Right cardiac atrium (tissue), 5 donors: ENCODE data around the gene FOXP1. TPM values are rescaled to one million over a fixed set of nuclear protein-coding genes. Genes with fewer than 3 reads are reported as not detected.
"Not testable (repeated sequence)": the region's sequence is repeated elsewhere in the genome, so short reads cannot be mapped to it uniquely, and the experiment has no call there.

Experiments used
- ATAC-seq, 2 donors: fragments of 200-7000 bp; cut with Tn5 transposase; one replicate each; pipeline versions ENCODE4 v1.8.0 to v1.9.1; 2020; ENCODE audit warnings: moderate library complexity in 2 of 2, mild to moderate bottlenecking in 1 of 2
- DNase-seq, 3 donors: peaks; one replicate each; pipeline ENCODE4 v3.0.0-alpha.2; 2020
- H3K27ac ChIP-seq: one replicate; pipeline ENCODE4 v1.5.1; 2013; ENCODE audit warnings: mild to moderate bottlenecking, low read length, control low read depth, moderate library complexity
- H3K27me3 ChIP-seq: one replicate; pipeline ENCODE4 v1.6.1; 2013; ENCODE audit not compliant: control insufficient read depth, insufficient read depth
- H3K4me1 ChIP-seq: one replicate; pipeline ENCODE4 v1.6.1; 2013; ENCODE audit warnings: low read length; ENCODE audit not compliant: control insufficient read depth, insufficient read depth
- H3K4me3 ChIP-seq: one replicate; pipeline ENCODE4 v1.5.1; 2013; ENCODE audit warnings: low read length, control low read depth
- H3K9me3 ChIP-seq: one replicate; pipeline ENCODE4 v1.6.1; 2013; ENCODE audit warnings: low read length; ENCODE audit not compliant: control insufficient read depth
- WGBS: extraction: QIAGEN DNeasy Blood & Tissue Kit; methylation state at CpG from one replicate; pipeline ENCODE4 v1.1.7; 2013; 5-methylcytosine and 5-hydroxymethylcytosine counted together
- intact Hi-C, 4 donors: fragments of 100-400 bp; cut with DNase I; formaldehyde crosslinking; loops; one replicate each; pipeline versions ENCODE4 v1.11.0 to v1.14.0; 2022 to 2023
- polyA plus RNA-seq: library from polyadenylated mRNA; stranded (reverse); fragments of 200-250 nt; gene quantifications from one replicate; pipeline ENCODE4 v1.2.3, GENCODE V29; 2013
- total RNA-seq, 4 donors: library from RNA; stranded (reverse); fragmentation: NEBNext Ultra II Directional; extraction: Animal tissue kit (Norgen Biotek cat#: 25700); gene quantifications; one replicate each; pipeline ENCODE4 v1.2.1, GENCODE V29; 2021
- donor health status: healthy with polysubstance abuse.
- donor health status: DM: no; HTN: yes; CAD: no.
- donor health status: DM: no; HTN: no; CAD: no.
- donor health status: DM: no; HTN: yes; CAD: no; lungs with severe emphysema.
- donor health status: DM: yes; HTN: yes; CAD: no.

The FOXP1 gene
- total and polyA plus RNA-seq, 5 donors, result 13.6 to 63.4 (median 57.4) TPM

DNA sequence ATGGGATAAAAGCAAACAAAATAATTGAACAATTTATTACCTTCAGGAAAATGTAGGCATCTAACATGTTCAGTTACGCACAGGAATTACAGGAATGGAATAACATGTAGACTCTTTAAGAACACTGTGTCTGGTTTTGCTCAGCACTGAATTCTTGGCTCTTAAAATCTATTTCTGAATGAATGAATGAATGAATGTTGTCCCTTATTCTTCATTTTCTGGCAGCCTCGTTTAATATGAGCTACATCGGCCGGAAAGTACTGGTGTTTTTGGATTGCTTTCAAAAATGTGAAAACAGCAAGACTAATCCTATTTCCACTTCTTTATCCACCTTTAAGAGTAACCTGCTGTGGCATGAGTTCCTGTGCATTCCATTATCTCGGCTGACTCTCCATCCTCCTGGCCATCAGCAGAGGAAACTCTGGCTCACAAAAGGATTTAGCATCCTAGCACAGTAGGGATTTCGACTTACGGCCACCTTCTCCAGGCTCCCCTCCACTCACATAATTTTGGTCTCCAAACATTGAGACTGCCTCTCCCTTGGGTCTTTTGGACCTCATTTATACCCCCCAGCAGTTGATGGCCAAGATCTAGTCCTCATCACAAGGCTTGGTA lies 145.3 kb downstream of the FOXP1 start:
- H3K4me3 ChIP-seq, result no peak overlapping the region
- intact Hi-C loops, result no loop called here

DNA sequence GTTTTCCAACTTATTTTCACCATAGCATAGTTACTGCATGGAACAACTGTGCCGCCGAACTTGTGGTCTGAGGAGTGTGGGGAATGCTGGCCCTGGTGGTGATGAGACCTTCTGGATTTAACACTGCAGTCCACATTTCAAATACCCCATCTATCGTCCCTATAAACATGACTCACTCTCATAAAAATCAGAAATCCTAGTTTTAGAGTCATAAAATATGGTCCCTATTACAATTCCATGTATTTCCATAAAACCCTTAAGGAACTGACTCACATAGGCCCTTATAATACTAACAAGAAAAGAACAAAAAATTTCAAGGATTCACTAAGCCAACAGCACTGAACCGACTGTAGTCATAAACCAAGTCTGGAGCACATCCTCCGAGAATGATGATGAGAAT lies 147.2 kb downstream of the FOXP1 start:
- Histone ChIP-seq H3K9me3 (no peaks in the 10 kb centered on the region), H3K27ac (no peak overlapping the region), H3K4me3 (no peak overlapping the region), H3K4me1 (peaks cover 10% of the 10 kb centered on the region), H3K27me3 (no peaks in the 10 kb centered on the region)
- DNase-seq (no peak), ATAC-seq (no peak)
- WGBS, result 93% methylated on average over 5 of the region's 5 CpGs
- intact Hi-C loops, result no loop called here

More for the DNA sequence above, 145.3 kb downstream of the FOXP1 start:
- H3K27ac ChIP-seq, result no peak overlapping the region
- ATAC-seq, result peak in 1 of 2 donors; percentile 45
- DNase-seq, result no peak
- whole genome bisulfite sequencing, result 76% methylated on average over 7 of the region's 7 CpGs
- no peaks in the 10 kb centered on the region for H3K9me3 ChIP-seq
- H3K27me3 ChIP-seq, result no peaks in the 10 kb centered on the region
- H3K4me1 ChIP-seq, result peaks cover 8% of the 10 kb centered on the region

DNA sequence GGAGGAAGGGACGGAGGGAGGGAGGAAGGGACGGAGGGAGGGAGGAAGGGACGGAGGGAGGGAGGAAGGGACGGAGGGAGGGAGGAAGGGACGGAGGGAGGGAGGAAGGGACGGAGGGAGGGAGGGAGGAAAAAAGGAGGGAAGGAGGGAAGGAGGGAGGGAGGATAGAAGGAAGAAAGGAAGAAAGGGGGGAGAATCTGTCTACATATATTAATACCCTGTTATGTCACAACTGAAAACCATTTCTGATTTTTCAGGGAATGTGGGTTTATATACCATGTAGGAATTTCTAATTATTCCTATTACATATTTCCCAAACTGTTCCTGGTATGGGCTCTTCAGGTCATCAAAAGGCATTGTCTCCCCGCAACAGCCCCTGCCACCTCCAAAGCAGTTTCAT lies 147.7 kb downstream of the FOXP1 start:
- H3K4me1 ChIP-seq, result peaks cover 10% of the 10 kb centered on the region
- H3K27me3 ChIP-seq, ATAC-seq, H3K9me3 ChIP-seq, H3K27ac ChIP-seq, DNase-seq, intact Hi-C loops, H3K4me3 ChIP-seq: not testable (repeated sequence)
- WGBS, result 91% methylated on average over 6 of the region's 7 CpGs

DNA sequence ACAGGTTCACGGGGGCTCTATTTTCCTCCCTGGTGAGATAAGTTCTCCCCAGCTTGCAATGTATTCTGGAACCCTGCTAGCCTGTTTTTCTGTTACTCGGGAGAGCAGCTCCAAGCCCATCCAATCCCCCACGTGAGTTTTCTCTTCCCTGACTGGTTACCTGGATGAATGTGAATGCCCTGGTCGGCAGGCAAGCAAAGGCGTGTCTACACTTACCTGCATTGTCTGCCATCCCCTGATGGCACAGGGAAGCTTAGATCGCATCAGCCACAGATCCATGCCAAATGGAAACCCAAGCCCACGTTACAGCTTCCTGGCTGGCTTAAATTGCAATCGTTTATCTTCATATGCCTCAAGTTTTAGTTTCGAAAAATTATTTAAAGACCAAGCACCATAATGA lies 149.9 kb downstream of the FOXP1 start:
- intact Hi-C loops, result no loop called here
- H3K4me1 ChIP-seq, result peaks cover 12% of the 10 kb centered on the region

DNA sequence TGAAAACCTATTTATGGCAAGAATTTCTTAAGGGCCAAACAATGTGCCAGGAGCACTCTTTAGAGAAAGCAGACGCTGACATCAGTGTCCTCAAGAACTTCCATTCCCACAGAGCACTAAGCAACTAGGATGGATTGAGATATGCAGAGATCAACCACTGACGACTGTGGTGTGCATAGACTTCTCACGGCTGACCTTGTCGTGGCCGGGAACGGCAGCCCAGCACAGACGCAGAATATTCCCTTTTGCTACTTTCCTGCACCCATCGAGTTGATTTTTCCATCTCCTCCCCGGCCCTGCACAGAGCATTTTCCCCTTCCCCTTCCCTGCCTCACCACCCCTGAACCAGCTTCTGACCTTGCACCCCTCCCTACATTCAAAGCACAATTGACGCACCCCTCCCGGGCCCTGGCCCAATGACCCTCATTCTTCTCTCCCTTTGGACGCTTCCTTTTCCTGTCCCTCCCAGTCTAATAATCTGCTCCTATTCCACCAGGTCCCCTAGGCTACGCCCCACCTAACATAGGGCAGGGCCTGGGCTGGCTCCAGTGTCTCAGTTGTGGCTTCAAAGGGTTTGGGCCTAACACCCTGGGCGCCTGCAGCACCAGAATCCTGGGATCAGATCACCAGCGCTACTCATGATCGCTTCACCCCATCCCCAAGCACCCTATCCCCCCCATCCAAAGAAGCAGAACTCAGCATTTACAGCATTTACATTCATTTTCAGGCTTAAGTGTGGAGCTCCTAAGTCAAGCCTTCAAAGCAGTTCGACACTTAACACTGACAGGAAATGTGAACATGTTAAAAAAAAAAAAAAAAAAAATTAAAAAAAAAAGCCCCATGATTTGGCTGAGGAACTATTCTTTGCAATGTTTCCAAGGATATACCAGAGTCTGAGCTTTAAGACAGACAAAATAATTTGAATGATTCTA lies 151.2 kb downstream of the FOXP1 start:
- peaks cover 14% of the 10 kb centered on the region for H3K4me1 ChIP-seq
- H3K27me3 ChIP-seq, result no peaks in the 10 kb centered on the region
- DNase-seq (peak; percentile 75 to 77 (median 75)), ATAC-seq (peak; percentile 87 to 98)
- 59% methylated on average over 17 of the region's 17 CpGs for WGBS
- H3K9me3 ChIP-seq, result no peaks in the 10 kb centered on the region
- no peak overlapping the region for H3K4me3 ChIP-seq
- peak overlapping the region; percentile 51 for H3K27ac ChIP-seq
- intact Hi-C loops, result no loop called here

More for the DNA sequence above, 149.9 kb downstream of the FOXP1 start:
- WGBS, result 49% methylated on average over 9 of the region's 9 CpGs
- no peak for ATAC-seq
- no peak overlapping the region for H3K27ac ChIP-seq
- no peak for DNase-seq
- no peak overlapping the region for H3K4me3 ChIP-seq
- H3K9me3 ChIP-seq, result no peaks in the 10 kb centered on the region
- no peaks in the 10 kb centered on the region for H3K27me3 ChIP-seq

DNA sequence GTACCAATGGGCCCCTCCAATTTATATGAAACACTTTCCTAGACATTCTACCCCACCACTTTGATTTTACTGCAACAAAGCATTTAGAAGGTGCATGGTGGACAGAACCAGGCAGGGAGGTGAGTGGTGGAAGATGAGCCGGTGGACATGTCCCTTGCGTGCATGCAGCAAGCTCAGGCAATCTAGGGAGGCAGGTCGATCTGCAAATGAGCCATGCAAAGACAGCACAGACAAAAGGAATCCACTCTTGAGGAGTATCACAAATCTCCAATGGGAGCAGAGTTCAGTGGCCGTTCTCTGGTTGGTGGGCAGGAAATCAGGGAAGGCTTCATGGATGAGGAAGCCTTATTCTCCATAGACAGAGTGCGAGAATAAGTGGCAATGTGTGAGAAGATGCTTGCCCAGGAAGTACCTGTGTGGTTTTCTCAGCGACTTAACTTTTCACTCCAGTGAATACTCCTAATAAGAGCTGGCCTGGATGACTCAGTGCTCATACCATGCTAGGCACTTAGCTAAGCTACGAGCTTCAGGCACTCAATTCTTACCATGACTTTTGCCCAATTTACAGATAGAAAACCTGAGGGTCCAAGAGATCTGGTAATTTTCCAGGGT lies 152.5 kb downstream of the FOXP1 start:
- Histone ChIP-seq H3K4me1 (peaks cover 14% of the 10 kb centered on the region), H3K9me3 (no peaks in the 10 kb centered on the region), H3K27me3 (no peaks in the 10 kb centered on the region), H3K4me3 (no peak overlapping the region), H3K27ac (no peak overlapping the region)
- DNase-seq (no peak), ATAC-seq (no peak)
- intact Hi-C loops, result no loop called here
- 93% methylated on average over 7 of the region's 7 CpGs for WGBS

DNA sequence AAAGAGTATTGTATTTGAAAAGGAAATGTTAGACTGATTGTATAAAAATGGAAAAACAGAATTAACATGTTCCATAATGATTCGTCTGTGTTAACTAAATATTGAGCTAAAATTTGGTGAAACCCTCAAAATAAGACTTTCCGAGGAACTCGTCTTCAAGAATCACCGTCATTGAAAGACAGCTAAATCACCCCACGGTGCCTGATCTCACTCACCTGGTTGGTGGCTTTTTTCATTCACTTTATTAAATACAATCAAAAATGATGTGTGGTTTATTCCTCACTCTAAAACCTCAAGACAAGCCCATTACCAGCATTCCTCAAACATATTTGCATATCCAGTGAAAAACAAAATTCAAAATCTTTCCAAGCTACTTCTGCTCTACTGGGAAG lies 153.9 kb downstream of the FOXP1 start:
- intact Hi-C loops, result no loop called here

DNA sequence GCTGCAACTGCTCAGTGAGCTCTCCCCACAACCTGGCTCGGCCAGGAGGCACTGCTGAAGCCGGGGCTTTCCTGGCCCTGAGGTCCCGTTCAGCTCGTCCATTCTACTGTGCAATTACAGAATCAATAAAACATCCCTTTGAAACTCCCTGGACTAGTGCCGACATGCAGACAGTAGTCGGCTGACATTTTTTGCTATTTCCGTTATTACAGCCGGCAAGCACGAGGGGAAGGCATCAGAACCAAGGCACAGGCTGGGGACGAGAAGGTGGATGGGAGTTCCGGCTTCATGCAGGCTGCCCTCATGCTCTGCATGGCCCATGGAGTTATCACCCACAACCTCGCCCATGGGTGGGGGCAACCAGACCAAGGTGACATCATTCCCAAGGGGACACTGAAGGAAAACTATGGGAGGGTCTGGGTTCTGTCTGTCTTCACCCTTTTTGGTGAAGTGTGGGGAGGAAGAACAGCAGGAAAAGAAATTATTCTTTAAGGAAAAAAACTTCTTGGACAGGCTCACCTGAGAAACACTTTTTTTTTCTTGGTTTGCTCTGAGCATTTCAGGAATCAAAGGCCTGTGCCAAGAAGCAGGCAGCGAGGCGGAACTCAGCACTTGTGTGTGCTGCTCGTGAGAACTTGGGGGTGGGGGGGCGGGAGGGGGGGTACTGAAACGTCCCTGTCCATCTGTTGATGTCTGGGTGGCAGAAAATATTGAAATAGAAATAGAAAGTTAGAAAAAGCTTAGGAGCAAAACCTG lies 154.5 kb downstream of the FOXP1 start:
- Histone ChIP-seq H3K9me3 (no peaks in the 10 kb centered on the region), H3K27ac (no peak overlapping the region), H3K4me1 (peaks cover 12% of the 10 kb centered on the region), H3K27me3 (no peaks in the 10 kb centered on the region), H3K4me3 (no peak overlapping the region)
- intact Hi-C loops, result no loop called here
- 9% methylated on average over 17 of the region's 17 CpGs for WGBS
- ATAC-seq (peak; percentile 50 to 61), DNase-seq (peak in 2 of 3 donors; percentile 53 to 69)

More for the DNA sequence above, 153.9 kb downstream of the FOXP1 start:
- DNase-seq (no peak), ATAC-seq (no peak)
- Histone ChIP-seq H3K27ac (no peak overlapping the region), H3K4me3 (no peak overlapping the region), H3K9me3 (no peaks in the 10 kb centered on the region), H3K4me1 (peaks cover 14% of the 10 kb centered on the region), H3K27me3 (no peaks in the 10 kb centered on the region)
- 70% methylated on average over 5 of the region's 5 CpGs for WGBS

DNA sequence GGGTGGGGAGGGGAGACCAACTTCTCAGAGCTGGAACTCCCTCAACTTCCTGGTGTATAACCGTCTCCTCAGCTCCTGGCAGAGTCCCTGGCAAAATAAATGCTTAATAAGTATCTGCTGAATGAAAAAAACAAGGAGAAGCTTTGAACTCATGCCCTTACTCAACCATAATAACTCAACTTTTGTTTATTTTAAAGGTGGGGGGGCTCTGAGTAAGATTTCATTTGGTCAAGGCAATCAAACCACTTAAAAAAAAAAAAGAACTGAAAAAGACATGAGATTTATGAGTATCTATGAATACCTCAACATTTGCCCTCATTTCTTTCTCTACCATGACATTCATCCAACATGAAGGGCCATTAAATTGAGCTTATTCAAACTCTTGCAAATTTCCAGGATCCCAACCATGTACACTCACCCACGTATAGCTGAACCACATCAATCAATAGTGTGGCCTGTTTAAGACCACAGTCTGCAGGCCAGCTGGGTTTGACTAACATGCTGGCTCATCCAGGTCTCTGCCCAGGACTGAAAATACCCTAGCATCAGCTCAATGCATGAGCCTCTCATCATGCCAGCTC lies 157.9 kb downstream of the FOXP1 start:
- WGBS, result 67% methylated on average over 2 of the region's 2 CpGs
- no peak overlapping the region for H3K4me3 ChIP-seq
- intact Hi-C loops, result no loop called here
- peaks cover 12% of the 10 kb centered on the region for H3K4me1 ChIP-seq
- no peak for ATAC-seq
- no peak for DNase-seq
- no peak overlapping the region for H3K27ac ChIP-seq
- H3K27me3 ChIP-seq, result no peaks in the 10 kb centered on the region
- H3K9me3 ChIP-seq, result no peaks in the 10 kb centered on the region

DNA sequence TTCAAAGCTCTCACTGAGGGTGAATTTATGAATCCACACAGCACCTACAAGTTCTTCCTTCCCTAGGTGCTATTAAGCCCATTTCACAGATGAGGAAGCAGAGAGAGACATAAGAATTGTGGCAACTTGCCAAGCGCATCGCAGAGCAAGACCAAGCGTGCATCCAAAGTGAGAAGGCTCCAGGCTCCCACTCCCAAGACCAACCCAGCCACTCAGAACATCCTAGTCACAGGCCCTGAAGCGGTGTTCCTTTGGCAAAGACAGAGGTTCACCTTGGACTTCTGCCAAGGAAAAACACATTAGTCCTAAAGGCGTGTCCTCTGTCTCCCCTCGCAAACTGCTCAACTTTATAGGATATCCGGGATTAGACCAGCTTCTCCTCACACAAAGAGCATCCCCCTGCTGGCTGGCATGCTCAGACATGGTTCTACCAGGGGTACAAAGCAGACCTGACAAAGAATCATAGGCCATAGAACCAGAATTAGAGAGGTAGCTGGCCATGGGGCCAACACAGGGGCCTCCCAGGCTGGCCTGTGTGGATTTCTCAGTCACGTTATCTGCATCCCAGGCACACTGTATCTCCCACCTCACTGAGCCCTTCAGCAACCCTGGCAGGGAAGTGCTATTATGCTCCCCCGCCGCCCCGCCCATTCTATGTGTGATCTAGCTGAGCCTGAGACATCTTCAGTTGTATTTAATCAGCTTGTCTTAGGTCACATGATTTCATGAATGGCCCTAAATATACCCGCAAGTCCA lies 160.2 kb downstream of the FOXP1 start:
- Histone ChIP-seq H3K9me3 (no peaks in the 10 kb centered on the region), H3K27me3 (no peaks in the 10 kb centered on the region), H3K27ac (peak overlapping the region; percentile 40), H3K4me3 (no peak overlapping the region), H3K4me1 (peaks cover 11% of the 10 kb centered on the region)
- WGBS, result 51% methylated on average over 12 of the region's 12 CpGs
- intact Hi-C loops, result no loop called here
- peak; percentile 33 to 75 (median 69) for DNase-seq
- ATAC-seq, result peak; percentile 72 to 88
